Stimulated activated CD8-positive, alpha-beta memory T cell treated with anti-CD3 and anti-CD28 coated beads, Interleukin-12 subunit alpha, Interleukin-12 subunit beta, amount 100 ng/mL, for 24 hours (primary cell): ENCODE data around the gene GBP2.
"Not testable (repeated sequence)": the region's sequence is repeated elsewhere in the genome, so short reads cannot be mapped to it uniquely, and the experiment has no call there.

Experiments
- DNase-seq: peaks from one replicate; pipeline ENCODE4 v3.0.0-alpha.2; 2020; ENCODE audit errors: extremely low read depth

GBP2 gene

GRCh38 chr1:89126602-89127565 is 970 bp upstream of the GBP2 start:
- peak; percentile 37 for DNase-seq

- DNase-seq = no peak
Measured at GRCh38 chr1:89125240-89125912, 538 bp downstream of the GBP2 start.

GRCh38 chr1:89121641-89122040 is 4.3 kb downstream of the GBP2 start:
- DNase-seq = no peak

- no peak for DNase-seq
Measured at GRCh38 chr1:89114662-89115061, 11.3 kb downstream of the GBP2 start.

GRCh38 chr1:89112871-89113613 is 12.9 kb downstream of the GBP2 start:
- DNase-seq = no peak

GRCh38 chr1:89104687-89105086 is 21.2 kb downstream of the GBP2 start:
- DNase-seq = no peak

- no peak for DNase-seq
Measured at GRCh38 chr1:89104147-89104546, 21.8 kb downstream of the GBP2 start.

- DNase-seq = no peak
Measured at GRCh38 chr1:89102021-89102420, 23.9 kb downstream of the GBP2 start.

- DNase-seq = no peak
Measured at GRCh38 chr1:89100412-89100811, 25.5 kb downstream of the GBP2 start.

- DNase-seq = no peak
Measured at GRCh38 chr1:89098857-89099256, 27.1 kb downstream of the GBP2 start.

GRCh38 chr1:89095737-89096136 is 30.2 kb downstream of the GBP2 start:
- no peak for DNase-seq

GRCh38 chr1:89089962-89090361 is 36.0 kb downstream of the GBP2 start:
- no peak for DNase-seq

GRCh38 chr1:89088572-89088971 is 37.3 kb downstream of the GBP2 start:
- no peak for DNase-seq

- no peak for DNase-seq
Measured at GRCh38 chr1:89087241-89087640, 38.7 kb downstream of the GBP2 start.

GRCh38 chr1:89085781-89086180 is 40.1 kb downstream of the GBP2 start:
- no peak for DNase-seq

GRCh38 chr1:89081005-89081404 is 44.9 kb downstream of the GBP2 start:
- DNase-seq = no peak

- DNase-seq = not testable (repeated sequence)
Measured at GRCh38 chr1:89080068-89080467, 45.8 kb downstream of the GBP2 start.

GRCh38 chr1:89072466-89073065 is 53.3 kb downstream of the GBP2 start:
- DNase-seq = not testable (repeated sequence)

- DNase-seq = no peak
Measured at GRCh38 chr1:89070509-89070908, 55.4 kb downstream of the GBP2 start.

GRCh38 chr1:89069951-89070350 is 56.0 kb downstream of the GBP2 start:
- DNase-seq = no peak

GRCh38 chr1:89068291-89068690 is 57.6 kb downstream of the GBP2 start:
- DNase-seq = no peak
